HepG2 (cell line): ENCODE results near the gene SETD1A. TPM values are rescaled to one million over a fixed set of nuclear protein-coding genes. Genes with fewer than 3 reads are reported as not detected.

ENCODE experiments used
- CCAR2 ChIP-seq: fragments of 200-400 bp; formaldehyde crosslinking; optimal IDR thresholded peaks from 2 replicates; pipeline ENCODE3; 2018; ENCODE audit warnings: low read depth, mild to moderate bottlenecking, low read length, moderate library complexity
- HMGA1 ChIP-seq: sonication (generic); formaldehyde crosslinking; conservative IDR thresholded peaks from 2 replicates; pipeline ENCODE4 v1.4.0; 2020; ENCODE audit warnings: missing genetic modification reagents
- MAF1 ChIP-seq: sonication (generic); formaldehyde crosslinking; IDR thresholded peaks from 2 replicates; pipeline ENCODE4 v1.5.0; 2020; ENCODE audit warnings: missing genetic modification reagents, borderline replicate concordance
- MTA3 ChIP-seq: sonication (generic); formaldehyde crosslinking; IDR thresholded peaks from 2 replicates; pipeline ENCODE4 v1.4.0; 2020; ENCODE audit warnings: missing genetic modification reagents
- NFYB ChIP-seq: sonication (generic); formaldehyde crosslinking; IDR thresholded peaks from 2 replicates; pipeline ENCODE4 v1.4.0; 2020; ENCODE audit warnings: missing genetic modification reagents
- PRMT3 ChIP-seq: sonication (generic); formaldehyde crosslinking; IDR thresholded peaks from 2 replicates; pipeline ENCODE4 v1.8.1; 2022; ENCODE audit warnings: low read depth, mild to moderate bottlenecking, moderate library complexity, missing genetic modification reagents, borderline replicate concordance
- TCF12 ChIP-seq, 2 experiments: fragments of 450-650 bp in 1 of 2; sonication (generic) in 1 of 2; formaldehyde crosslinking in 1 of 2; IDR thresholded peaks; 2 replicates each; pipeline versions ENCODE4 v1.6.1 to v1.8.0; 2017 to 2022; ENCODE audit warnings: antibody characterized with exemption in 1 of 2, mild to moderate bottlenecking in 1 of 2, missing genetic modification reagents in 1 of 2, moderate library complexity in 1 of 2
- ZNF33A ChIP-seq: sonication (generic); formaldehyde crosslinking; IDR thresholded peaks from 2 replicates; pipeline ENCODE4 v1.5.1; 2020; ENCODE audit warnings: missing genetic modification reagents, mild to moderate bottlenecking, moderate library complexity, borderline replicate concordance
- ZNF367 ChIP-seq: sonication (generic); formaldehyde crosslinking; IDR thresholded peaks from 2 replicates; pipeline ENCODE4 v1.4.0; 2020; ENCODE audit warnings: missing genetic modification reagents, borderline replicate concordance
- ZNF510 ChIP-seq: sonication (generic); formaldehyde crosslinking; IDR thresholded peaks from 2 replicates; pipeline ENCODE4 v1.4.0; 2020; ENCODE audit warnings: low read depth, mild to moderate bottlenecking, missing genetic modification reagents
- ZSCAN31 ChIP-seq: sonication (generic); formaldehyde crosslinking; IDR thresholded peaks from 2 replicates; pipeline ENCODE4 v1.5.0; 2020; ENCODE audit warnings: low read depth, mild to moderate bottlenecking, missing genetic modification reagents
- polyA plus RNA-seq, 8 experiments: library from polyadenylated mRNA; depleted of rRNA in 3 of 8; stranded (reverse) in 7 of 8; unstranded in 1 of 8; fragments of >200 nt; fragmentation: Illumina TruSeq in 4 of 8; extraction: Trizol in 4 of 8; gene quantifications; 2 replicates each; pipeline versions ENCODE4 v1.2.1 to v1.2.3, GENCODE V29; 2011 to 2016; ENCODE audit warnings: low read depth in 4 of 8, missing spikeins in 1 of 8, mixed read lengths in 1 of 8; ENCODE audit not compliant: insufficient read depth in 1 of 8
- total RNA-seq, 5 experiments: library from RNA; depleted of rRNA; stranded (reverse); fragments of >200 nt; fragmentation: Illumina TruSeq; extraction: Trizol; gene quantifications; 2 replicates each; pipeline ENCODE4 v1.2.3, GENCODE V29; 2016; ENCODE audit warnings: low read depth in 1 of 5
- TF ChIP-seq, protein P1 (sequence below): sonication (generic); formaldehyde crosslinking; IDR thresholded peaks from 2 replicates; pipeline ENCODE4 v1.9.0; 2022; ENCODE audit warnings: low read depth, missing genetic modification reagents
- TF ChIP-seq, protein P2 (sequence below): sonication (generic); formaldehyde crosslinking; conservative IDR thresholded peaks from 2 replicates; pipeline ENCODE4 v1.8.0; 2022; ENCODE audit warnings: mild to moderate bottlenecking, moderate library complexity, missing genetic modification reagents
- TF ChIP-seq, protein P3 (sequence below): sonication (generic); formaldehyde crosslinking; IDR thresholded peaks from 2 replicates; pipeline ENCODE4 v1.8.1; 2023; ENCODE audit warnings: mild to moderate bottlenecking, moderate library complexity, missing genetic modification reagents
- TF ChIP-seq, protein P4 (sequence below): IDR thresholded peaks from 2 replicates; pipeline ENCODE4 v1.6.1; 2016; ENCODE audit warnings: mild to moderate bottlenecking, missing biosample characterization, missing genetic modification reagents
- TF ChIP-seq, protein P5 (sequence below), 2 experiments: IDR thresholded peaks; 2 replicates each; pipeline ENCODE4 v1.6.1; 2011 to 2012; ENCODE audit warnings: low read length in 2 of 2, borderline replicate concordance in 1 of 2, low read depth in 1 of 2, mild to moderate bottlenecking in 1 of 2, moderate library complexity in 1 of 2

Gene SETD1A
- total and polyA plus RNA-seq, 2 of the 13 experiments (the other 11 are each of a cell fraction or from before 2014, with no cell fraction given) = 3.8 to 5.6 TPM

DNA sequence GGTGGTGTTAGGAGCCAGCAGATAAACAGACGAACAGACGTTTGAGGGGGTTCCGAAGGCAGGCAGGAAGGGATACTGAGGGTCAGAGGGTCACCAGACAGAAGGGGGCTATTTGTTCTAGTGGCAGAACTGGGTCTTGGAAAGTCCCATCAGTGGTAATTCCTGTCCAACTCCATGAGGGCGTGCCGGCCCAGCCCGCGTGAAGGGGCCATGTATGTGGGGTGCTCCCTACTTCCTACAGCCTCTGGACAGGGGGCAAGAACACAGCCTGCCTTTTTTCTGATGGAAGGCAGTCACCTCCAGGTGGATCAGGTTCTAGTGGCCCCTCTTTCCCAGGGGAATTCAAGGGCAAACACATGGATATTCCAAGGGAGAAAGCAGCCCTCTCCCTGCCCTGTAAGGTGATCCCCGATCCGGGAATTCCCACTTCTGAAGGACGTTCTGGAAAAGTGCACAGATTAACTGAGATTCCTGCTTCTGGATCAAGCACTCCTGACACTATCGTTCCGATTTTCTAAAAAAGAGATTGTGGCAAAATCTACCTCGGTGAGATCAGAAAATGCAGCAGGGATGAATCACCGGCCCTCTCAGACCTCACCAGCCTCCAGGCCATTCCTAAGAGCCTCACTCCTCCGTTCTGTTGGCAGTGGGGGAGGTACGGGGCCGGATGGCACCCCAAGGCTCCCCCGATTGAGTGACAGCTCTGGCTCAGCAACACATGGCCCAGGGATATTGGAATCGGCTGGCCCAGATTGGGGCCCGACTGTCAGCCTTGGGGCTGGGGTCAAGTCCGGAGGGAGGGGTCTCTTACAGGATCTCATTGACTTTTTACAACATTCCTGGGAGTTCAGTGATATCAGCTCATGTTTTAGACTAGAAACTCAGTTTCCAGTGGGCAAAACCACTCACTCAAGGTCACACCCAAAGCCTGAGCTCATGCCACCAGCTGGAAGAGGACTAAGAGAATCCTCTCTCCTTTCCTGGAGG, 40.5 kb downstream of the SETD1A start (continued):
- TF ChIP-seq, protein P1, sequence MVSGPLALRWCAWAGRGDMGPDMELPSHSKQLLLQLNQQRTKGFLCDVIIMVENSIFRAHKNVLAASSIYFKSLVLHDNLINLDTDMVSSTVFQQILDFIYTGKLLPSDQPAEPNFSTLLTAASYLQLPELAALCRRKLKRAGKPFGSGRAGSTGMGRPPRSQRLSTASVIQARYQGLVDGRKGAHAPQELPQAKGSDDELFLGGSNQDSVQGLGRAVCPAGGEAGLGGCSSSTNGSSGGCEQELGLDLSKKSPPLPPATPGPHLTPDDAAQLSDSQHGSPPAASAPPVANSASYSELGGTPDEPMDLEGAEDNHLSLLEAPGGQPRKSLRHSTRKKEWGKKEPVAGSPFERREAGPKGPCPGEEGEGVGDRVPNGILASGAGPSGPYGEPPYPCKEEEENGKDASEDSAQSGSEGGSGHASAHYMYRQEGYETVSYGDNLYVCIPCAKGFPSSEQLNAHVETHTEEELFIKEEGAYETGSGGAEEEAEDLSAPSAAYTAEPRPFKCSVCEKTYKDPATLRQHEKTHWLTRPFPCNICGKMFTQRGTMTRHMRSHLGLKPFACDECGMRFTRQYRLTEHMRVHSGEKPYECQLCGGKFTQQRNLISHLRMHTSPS (CRISPR knock-in tag) = no peak
- peak; percentile 12; the same call in 1 of the 2 replicates for TF ChIP-seq ZSCAN31 (CRISPR knock-in tag)
- peak; percentile 19; the same call in 1 of the 2 replicates for TF ChIP-seq NFYB (CRISPR knock-in tag)
- TF ChIP-seq CCAR2 = no peak
- no peak for TF ChIP-seq HMGA1 (CRISPR knock-in tag)
- 0 out of 2 replicates have a peak, but pooled peaks have one; percentile 33 for TF ChIP-seq PRMT3 (CRISPR knock-in tag)
- TF ChIP-seq, protein P2, sequence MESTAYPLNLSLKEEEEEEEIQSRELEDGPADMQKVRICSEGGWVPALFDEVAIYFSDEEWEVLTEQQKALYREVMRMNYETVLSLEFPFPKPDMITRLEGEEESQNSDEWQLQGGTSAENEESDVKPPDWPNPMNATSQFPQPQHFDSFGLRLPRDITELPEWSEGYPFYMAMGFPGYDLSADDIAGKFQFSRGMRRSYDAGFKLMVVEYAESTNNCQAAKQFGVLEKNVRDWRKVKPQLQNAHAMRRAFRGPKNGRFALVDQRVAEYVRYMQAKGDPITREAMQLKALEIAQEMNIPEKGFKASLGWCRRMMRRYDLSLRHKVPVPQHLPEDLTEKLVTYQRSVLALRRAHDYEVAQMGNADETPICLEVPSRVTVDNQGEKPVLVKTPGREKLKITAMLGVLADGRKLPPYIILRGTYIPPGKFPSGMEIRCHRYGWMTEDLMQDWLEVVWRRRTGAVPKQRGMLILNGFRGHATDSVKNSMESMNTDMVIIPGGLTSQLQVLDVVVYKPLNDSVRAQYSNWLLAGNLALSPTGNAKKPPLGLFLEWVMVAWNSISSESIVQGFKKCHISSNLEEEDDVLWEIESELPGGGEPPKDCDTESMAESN (CRISPR knock-in tag) = no peak; the same call in 1 of the 2 replicates
- TF ChIP-seq TCF12 (IDR thresholded peaks at IDR 0.05) = no peak
- TF ChIP-seq TCF12 (CRISPR knock-in tag; IDR thresholded peaks at IDR 0.05) = 0 out of 2 replicates have a peak, but pooled peaks have one; percentile 44
- TF ChIP-seq MTA3 (CRISPR knock-in tag) = no peak
- 0 out of 2 replicates have a peak, but pooled peaks have one; percentile 2 for TF ChIP-seq MAF1 (CRISPR knock-in tag)
- TF ChIP-seq, protein P3, sequence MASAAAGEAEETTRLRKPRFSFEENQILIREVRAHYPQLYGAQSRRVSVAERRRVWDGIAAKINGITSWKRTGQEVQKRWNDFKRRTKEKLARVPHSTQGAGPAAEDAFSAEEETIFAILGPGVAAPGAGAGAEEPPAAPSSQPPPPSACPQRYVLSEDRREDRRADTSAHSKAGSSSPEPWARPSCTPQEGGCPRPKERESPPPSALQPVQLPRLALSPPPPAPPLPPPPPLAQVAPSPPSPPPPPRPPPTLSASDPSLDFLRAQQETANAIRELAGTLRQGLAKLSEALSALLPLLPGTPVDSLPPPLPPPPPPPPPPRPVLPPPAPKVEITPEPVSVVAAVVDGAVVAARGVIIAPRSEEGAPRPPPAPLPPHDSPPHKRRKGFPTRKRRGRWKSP (CRISPR knock-in tag) = 0 out of 2 replicates have a peak, but pooled peaks have one; percentile 22
- TF ChIP-seq ZNF33A (CRISPR knock-in tag) = 0 out of 2 replicates have a peak, but pooled peaks have one; percentile 30
- TF ChIP-seq ZNF510 (CRISPR knock-in tag) = peak; percentile 34; the same call in 1 of the 2 replicates
- TF ChIP-seq, protein P4, sequence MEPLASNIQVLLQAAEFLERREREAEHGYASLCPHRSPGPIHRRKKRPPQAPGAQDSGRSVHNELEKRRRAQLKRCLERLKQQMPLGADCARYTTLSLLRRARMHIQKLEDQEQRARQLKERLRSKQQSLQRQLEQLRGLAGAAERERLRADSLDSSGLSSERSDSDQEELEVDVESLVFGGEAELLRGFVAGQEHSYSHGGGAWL (CRISPR knock-in tag) = no peak
- no peak for TF ChIP-seq ZNF367
- TF ChIP-seq, protein P5, sequence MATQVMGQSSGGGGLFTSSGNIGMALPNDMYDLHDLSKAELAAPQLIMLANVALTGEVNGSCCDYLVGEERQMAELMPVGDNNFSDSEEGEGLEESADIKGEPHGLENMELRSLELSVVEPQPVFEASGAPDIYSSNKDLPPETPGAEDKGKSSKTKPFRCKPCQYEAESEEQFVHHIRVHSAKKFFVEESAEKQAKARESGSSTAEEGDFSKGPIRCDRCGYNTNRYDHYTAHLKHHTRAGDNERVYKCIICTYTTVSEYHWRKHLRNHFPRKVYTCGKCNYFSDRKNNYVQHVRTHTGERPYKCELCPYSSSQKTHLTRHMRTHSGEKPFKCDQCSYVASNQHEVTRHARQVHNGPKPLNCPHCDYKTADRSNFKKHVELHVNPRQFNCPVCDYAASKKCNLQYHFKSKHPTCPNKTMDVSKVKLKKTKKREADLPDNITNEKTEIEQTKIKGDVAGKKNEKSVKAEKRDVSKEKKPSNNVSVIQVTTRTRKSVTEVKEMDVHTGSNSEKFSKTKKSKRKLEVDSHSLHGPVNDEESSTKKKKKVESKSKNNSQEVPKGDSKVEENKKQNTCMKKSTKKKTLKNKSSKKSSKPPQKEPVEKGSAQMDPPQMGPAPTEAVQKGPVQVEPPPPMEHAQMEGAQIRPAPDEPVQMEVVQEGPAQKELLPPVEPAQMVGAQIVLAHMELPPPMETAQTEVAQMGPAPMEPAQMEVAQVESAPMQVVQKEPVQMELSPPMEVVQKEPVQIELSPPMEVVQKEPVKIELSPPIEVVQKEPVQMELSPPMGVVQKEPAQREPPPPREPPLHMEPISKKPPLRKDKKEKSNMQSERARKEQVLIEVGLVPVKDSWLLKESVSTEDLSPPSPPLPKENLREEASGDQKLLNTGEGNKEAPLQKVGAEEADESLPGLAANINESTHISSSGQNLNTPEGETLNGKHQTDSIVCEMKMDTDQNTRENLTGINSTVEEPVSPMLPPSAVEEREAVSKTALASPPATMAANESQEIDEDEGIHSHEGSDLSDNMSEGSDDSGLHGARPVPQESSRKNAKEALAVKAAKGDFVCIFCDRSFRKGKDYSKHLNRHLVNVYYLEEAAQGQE (IDR thresholded peaks at IDR 0.05; ENCODE audit: borderline replicate concordance in 1 of 2, low read depth in 1 of 2, low read length in 2 of 2) = no peak
